Stimulated activated CD8-positive, alpha-beta memory T cell treated with anti-CD3 and anti-CD28 coated beads, Interleukin-15, amount 100 ng/mL, for 4 hours (primary cell): ENCODE measurements around the gene SECTM1.
"Not testable (repeated sequence)": the region's sequence is repeated elsewhere in the genome, so short reads cannot be mapped to it uniquely, and the experiment has no call there.

Experiments used
- DNase-seq, 2 donors: peaks; one replicate each; pipeline ENCODE4 v3.0.0-alpha.2; 2020; ENCODE audit warnings: low read depth in 2 of 2

Gene SECTM1

DNA sequence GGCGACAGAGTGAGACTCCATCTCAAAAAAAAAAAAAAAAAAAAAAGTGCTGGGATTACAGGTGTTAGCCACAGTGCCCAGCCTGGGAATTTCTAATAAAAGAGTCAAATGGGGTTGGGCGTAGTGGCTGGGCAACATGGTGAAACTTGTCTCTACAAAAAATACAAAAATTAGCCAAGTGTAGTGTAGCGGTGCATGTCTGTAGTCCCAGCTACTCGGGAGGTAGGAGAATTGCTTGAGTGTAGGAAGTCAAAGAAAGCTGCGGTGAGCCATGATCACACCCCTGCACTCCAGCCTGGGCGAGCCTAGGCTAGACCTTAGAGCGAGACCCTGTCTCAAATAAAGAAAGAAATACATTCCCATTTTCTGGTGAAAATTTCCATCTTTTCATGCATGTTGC lies 35.6 kb upstream of the SECTM1 start:
- no peak for DNase-seq

DNA sequence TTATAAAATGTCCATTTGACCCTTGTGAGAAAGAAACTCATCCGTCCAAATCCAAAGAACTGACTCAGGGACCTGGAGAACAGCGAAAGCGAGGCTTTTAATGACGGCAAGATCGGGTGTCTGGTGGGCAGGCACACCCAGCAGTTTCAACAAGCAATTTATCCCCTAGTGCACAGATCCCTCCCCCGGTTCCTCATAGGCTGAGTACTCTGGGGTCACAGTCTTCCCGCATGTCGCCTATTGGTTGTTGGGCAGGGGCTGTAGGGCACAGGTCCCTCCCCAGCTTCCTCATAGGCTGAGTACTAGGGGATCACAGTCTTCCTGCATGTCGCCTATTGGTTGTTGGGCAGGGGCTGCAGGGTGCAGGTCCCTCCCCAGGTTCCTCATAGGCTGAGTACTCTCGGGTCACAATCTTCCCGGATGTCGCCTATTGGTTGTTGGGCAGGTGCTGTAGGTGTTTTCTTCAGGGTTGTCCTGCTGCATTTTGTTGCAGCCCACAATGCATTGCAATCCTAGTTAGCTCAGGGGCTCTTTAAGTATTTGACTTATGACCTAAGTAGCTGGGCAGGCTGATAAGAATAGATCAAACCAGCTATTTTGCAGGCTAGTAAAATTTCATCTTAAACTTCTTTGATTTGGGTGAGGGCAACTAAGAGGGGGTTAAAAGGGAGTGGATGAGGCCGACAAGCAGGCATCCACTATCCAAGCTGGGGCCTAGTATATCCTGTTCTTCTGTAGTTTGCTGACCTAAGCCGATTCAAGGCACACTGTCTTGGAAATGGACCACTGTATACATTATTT lies 34.4 kb upstream of the SECTM1 start:
- DNase-seq = no peak

DNA sequence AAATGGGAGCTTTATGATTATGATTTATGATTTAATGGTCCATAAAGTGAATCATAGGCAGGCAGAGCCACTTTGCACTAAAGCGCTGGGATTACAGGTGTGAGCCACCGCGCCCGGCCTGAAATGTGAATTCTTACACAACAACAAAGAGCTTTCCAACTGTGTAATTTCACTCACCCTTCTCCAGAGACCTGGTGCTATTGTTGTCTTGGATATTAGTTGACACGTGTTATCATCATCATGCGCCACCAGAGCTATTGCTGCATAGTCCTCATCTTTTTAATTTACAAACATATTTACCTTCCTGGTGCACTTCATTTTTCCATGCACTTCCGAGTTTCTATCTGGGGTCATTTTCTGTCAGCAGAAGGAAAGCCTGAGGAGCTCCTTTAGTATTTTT lies 33.2 kb upstream of the SECTM1 start:
- DNase-seq = no peak

DNA sequence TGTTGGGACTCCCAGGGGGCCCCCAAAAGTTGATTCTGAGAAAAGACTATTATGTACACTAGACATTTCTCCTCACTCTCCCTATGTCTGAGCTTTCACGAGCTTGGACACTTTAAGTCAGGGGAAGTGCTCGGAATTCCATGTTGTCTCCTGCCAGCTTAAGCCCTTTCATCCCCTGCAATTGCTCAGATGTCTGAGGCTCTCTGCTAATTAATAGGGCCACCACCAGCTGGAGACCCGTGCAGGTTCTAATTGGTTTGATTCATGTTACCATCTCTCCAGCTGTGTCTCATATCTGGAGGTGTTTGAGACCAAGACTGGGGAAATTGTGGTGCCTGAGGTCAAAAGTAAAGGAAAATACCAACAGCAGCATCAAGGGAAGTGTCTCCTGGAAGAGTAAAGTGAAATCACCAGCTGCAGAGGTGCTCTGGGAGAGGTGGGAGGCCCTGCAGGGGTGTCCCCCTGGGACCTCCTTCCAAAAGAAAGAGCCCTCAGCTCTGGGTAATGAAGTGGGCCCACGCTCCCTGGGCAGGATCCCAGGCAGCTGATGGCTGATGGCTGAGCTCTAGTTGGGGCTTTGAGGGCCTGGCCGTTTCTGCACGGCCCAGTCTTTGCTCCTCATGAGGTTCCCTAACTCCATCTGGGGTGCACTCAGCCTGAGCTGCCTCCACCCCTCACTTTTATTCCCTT lies 32.2 kb upstream of the SECTM1 start:
- no peak for DNase-seq

DNA sequence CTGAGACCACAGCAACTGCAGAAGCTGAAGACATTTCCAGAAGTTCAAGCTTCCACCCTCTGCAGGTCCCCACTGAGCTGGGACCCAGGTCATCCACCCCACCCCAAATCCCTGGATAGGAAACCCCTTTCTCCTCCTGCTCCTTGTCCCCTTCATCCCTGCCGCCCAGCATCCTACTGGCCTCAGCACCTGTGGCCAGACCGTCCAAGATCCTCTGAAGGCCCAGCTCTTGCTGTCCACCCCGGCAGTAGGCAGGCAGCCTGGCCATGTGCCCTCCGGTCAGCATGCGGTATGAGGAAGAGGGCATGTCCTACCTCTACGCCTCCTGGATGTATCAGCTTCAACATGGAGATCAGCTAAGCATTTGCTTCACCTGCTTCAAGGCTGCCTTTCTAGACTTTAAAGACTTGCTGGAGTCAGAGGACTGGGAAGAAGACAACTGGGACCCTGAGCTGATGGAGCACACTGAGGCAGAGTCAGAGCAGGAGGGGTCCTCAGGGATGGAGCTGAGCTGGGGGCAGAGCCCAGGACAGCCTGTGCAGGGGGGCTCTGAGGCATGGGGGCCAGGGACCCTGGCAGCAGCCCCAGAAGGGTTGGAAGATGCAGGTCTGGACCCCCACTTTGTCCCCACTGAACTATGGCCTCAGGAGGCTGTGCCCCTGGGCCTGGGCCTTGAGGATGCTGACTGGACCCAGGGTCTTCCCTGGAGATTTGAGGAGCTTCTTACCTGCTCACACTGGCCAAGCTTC lies 28.5 kb upstream of the SECTM1 start:
- DNase-seq = no peak

DNA sequence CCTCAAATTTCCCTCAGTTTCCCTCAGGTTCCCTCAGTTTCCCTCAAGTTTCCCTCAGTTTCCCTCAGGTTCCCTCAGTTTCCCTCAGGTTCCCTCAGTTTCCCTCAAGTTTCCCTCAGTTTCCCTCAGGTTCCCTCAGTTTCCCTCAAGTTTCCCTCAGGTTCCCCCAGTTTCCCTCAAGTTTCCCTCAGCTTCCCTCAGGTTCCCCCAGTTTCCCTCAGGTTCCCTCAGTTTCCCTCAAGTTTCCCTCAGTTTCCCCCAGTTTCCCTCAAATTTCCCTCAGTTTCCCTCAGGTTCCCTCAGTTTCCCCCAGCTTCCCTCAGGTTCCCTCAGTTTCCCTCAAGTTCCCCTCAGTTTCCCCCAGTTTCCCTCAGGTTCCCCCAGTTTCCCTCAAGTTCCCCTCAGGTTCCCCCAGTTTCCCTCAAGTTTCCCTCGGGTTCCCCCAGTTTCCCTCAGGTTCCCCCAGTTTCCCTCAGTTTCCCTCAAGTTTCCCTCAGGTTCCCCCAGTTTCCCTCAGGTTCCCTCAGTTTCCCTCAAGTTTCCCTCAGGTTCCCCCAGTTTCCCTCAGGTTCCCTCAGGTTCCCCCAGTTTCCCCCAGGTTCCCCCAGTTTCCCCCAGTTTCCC lies 26.0 kb upstream of the SECTM1 start:
- not testable (repeated sequence) for DNase-seq

DNA sequence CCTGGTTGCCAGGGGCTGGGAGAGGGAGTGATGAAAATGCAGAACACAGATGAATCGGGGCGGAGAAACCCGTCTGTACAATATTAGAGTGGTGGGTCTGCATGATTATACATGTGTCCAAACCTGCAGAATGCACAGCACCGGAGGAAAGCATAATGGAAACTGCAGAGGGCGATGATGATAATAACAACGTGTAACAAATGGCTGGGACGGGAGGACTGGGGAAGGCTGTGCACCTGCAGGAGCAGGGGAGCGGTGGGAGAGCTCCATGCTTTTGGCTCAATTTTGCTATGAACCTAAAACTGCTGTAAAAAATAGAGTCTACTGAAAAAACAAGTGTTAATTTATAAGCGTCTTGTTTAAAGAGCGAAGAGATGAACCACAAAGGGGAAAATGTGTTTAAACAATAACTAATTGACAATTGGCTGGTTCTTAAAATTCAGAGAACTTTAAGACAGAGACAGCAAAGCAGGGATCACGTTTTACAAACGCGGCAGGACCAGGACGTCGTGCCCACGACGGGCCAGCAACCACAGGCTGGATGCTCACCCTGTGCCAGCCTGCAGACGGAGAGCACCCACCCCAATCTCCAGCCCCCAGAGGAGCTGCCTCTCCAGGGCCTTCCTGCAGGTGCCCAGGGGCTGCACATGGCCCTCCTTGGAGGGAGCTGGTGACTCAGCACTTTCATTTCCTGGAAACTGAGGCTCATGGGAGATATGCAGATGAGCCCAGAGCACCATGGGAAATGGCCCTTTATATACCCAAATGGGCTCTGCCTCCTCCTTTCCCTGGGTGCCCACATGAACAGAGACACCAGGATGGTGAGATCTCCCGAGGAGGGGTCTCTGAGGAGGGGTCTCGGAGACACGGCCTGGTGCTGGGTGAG lies 25.1 kb upstream of the SECTM1 start, which contains the start of gene TEX19:
Gene TEX19 (plus strand): TSS at position 783 of the 886 bp plus-strand sequence. CDS start 2,904 bp downstream, outside the sequence.
- DNase-seq = peak in 1 of 2 donors; percentile 16

DNA sequence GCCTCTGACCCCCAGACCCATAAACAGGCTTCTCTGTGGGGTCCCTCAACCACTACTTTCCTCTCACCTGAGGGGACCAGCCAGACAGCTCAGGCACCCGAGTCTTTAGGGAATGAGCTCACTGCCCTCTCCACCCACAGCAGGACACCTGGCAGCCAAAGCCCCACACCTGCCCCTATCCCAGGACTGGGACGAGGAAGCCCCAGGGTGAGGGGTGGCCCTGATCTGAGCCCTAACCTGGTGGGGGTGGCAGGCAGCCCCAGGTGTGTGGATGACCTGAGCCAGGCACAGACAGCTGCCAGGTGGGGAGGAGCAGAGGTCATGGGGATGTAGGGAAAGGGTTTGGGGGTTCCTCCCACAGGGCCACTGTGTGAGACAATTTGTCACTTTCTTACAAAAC lies 23.8 kb upstream of the SECTM1 start:
- DNase-seq = no peak

DNA sequence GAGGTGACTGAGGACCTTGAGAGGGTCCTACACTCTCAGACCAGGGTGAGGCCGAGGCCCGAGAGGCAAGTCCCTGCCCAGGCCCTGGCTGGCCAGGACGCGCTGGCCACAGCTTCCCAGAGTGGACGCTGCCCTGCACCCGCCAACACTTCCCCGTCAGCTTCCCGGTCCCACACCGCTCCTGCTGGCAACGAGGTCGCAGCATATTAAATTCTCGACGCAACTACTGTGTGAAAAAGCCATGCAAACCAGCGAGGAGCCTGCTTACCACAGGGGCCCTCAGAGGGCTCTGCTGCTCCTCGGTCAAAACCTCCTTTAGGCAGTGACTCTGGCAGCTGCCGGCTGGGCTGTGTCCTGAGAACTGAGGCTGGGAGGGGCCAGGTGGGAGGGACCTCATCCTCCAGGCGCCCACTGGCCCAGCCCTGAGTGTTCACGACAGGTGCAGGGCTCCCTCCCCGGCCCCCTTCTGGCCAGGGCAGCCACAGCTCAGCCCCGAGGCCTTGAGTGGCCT lies 23.3 kb upstream of the SECTM1 start:
- DNase-seq = no peak

DNA sequence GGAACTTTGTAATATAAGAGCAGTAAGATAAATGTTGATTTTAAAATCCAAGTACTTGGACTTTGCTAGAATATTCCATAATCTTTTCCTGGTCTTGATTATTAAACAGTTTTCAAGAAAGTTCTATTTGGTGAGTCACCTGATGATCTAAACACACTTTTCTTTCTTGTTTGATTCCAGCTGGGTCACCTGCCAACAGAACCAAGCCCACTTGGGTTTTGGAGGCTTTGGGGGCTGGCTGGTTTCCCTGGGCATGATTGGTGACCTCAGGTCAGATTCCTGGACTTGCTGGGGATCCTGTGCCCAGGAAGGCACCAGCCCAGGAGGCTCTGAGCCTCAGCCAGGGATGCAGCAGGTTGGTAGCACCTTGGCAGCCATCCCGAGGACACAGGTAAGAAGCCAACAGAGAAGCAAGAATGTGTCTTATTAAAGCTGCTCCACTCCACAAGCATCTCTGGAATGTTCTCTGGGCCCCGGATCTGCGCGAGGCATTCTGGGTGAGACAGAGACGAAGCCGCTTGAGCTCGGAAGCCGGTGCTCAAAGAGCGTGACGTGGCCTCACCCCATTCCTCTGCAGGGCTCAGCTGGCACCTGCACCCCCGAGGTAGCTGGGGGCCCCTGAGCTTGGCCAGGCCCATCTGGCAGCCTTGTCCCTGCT lies 22.3 kb upstream of the SECTM1 start:
- no peak for DNase-seq

DNA sequence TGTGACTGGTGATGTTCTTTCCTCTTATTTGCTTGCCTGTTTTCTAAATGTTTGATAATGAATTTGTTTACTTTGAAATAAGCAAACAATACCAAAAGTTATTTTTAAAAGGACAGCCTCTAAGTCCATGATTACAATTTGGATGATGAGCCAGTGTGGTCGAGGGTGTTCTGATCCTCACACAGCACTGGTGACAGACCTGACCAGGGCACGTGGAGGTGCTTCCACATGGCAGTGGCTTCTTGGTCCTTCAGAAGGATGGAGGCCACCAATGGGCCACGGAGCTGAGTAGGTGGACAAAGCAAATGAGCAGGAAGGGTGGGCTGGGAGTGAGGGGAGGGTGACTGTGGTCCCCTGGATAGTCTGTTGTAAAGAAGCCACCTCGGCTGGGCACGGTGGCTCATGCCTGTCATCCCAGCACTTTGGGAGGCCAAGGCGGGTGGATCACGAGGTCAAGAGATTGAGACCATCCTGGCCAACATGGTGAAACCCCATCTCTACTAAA lies 21.3 kb upstream of the SECTM1 start:
- no peak for DNase-seq

DNA sequence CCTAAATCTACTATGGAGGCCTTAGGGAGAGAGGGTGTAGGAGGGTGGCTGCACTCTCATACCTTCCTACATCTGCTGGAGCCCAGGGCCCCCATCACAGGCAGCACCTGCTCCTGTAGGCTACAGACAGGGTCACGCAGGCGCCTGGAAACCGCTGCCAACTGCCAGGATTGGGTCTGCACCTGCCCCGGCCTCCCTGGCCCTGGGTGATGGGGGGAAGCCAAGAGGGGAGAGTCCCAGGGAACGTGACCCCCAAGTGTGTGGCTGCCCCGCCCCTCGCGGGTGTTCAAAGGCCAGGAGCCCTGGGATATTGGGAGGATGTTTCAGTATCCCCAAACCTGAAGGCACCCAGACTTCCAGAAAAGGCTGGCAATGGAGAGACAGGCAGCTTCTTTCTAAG lies 19.9 kb upstream of the SECTM1 start:
- DNase-seq = no peak

DNA sequence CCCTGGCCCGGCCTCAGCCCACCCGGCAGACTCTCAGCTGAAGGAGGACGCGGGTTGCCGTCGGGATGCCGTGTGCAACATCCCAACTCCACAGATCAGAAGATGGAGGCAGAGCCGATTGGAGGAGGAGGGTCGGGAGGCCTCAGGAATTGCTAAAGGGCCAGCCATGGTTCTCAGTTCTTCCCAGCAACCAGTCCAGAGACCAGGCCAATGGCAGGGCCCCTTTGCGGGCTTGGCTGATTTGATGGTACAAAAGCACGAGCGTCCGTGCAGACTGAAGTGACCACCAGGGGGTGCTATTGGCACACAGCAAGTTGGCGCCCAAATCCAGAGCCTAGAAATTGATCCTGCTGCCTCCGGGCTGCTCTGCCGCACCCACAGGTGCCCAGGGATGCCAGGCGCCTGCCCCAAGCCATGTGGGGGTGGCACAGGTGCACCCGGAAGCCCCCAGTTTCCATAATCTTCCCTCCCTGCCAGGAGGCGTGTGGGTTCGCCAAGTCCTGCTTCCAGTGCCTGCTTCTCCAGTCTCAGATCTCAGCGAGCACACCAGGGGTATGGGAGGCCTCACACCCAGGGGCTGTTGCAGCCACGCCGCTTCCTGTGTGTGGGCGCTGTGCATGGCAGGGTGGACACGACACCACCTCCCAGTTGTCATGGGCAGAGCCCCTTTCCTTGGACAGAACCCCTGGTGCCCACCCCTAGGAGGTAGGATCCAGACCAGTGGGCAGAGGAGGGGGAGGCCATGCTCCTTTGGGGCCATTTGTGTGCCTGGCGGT lies 18.3 kb upstream of the SECTM1 start:
- DNase-seq = peak; percentile 54

DNA sequence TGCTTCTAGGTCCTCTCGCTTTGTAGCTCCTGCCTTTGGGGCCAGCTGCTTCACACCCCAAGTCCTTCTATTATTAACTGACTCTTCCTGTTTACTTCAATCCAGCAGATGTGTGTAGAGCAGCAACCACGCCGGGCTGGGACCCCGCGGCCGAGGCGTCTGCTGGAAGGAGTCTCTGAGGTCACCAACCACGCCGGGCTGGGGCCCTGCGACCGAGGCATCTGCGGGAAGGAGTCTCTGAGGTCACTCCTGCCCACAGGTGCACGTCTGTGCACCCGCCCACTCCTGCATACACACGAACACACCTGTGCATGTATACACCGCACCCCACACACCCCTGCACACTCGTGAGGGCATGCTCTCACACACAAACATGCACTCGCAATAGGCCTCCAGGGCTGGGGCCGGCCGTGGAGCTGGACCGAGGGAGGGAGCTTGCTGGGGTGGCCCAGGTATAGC lies 17.7 kb upstream of the SECTM1 start:
- DNase-seq = no peak

DNA sequence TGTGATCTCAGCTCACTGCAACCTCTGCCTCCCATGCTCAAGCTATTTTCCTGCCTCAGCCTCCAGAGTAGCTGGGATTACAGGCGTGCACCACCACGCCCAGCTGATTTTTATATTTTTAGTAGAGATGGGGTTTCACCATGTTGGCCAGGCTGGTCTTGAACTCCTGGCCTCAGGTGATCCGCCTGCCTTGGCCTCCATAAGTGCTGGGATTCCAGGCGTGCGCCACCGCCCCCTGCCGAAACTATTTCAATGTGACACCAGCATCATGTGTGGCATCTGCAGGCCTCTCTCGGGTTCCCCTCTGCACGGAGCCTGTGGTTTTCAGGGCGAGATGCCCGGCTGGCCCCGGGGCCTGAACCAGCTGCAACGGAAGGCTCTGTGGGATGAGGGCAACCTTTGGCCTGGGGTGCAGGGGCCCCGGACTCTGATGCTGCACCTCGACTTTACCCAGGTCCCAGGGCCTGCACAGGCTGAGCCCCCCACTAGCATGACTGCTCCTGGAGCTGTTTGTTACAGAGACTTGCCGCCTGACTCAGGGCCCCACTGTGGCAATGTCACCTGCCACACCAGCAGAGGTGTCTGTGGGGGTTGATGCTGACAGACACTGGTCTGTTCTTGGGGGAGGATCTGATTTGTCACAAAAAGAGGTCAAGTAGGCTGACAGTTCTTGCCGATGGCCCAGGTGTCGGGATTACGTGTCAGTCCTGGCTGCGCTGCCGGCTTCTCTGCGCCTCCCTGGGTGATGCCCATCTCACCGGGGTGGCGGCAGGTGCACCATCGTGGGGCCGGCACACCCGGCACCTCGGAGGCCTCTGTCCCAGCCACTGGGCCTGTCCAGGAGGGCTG lies 16.8 kb upstream of the SECTM1 start:
- DNase-seq = no peak

DNA sequence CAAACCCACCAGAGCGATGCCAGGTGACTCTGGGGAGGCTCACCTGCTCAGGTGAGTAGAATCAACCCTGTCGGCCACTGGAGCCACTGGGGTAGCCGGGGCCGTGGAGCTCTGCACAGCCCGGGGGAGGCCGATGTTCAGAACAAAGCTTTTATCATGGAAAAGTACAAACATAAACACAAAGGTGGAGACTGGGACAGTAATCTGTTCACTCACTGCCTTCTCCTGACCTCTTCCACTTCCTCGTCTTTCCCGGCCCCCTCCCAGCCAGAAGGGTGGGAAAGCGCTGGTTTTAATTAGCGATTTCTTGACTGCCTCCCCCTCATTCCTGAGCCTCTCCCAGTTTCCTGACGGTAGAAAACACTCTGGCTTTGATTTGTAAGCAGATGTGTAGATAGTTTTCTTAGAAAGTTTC lies 15.7 kb upstream of the SECTM1 start:
- DNase-seq = no peak

DNA sequence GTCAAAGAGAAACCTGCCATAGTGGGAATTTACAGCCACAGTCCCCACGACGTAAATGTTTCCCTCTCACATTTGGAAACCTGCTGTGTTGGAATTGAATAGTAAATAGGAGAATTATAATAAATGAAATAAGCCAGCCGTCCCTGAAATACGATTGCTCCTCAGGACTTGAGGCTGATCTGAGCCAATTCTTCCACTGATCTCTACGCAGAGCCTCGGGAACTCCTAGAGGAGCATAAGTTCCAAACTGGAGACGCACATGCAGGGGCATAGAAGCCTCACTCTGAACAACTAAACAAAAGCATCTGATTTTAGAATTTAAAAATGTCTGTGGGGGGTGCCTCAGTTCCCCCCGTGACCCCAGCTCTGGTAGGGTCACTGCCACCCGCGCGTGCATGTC lies 15.3 kb upstream of the SECTM1 start:
- no peak for DNase-seq

DNA sequence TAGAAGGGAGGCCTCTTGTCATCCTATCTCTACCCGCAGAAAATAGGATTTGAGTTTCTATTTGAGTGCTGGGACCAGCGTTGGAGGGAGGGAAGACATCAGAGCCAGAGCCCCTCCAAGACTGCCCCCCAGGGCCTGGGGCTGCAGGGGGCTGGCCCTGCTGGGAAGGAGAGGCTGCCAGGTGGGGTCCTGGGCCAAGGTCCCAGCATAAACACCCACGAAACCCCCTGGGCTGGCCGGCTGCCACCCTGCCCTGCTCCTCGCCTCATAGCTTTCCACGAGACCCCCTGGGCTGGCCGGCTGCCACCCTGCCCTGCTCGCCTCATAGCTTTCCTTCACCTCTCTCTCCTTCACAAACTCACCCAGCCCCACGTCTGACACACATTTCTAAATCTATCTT lies 14.9 kb upstream of the SECTM1 start:
- DNase-seq = no peak
